Measurements from ENCODE around the gene VPS13D.

VPS13D gene

DNA sequence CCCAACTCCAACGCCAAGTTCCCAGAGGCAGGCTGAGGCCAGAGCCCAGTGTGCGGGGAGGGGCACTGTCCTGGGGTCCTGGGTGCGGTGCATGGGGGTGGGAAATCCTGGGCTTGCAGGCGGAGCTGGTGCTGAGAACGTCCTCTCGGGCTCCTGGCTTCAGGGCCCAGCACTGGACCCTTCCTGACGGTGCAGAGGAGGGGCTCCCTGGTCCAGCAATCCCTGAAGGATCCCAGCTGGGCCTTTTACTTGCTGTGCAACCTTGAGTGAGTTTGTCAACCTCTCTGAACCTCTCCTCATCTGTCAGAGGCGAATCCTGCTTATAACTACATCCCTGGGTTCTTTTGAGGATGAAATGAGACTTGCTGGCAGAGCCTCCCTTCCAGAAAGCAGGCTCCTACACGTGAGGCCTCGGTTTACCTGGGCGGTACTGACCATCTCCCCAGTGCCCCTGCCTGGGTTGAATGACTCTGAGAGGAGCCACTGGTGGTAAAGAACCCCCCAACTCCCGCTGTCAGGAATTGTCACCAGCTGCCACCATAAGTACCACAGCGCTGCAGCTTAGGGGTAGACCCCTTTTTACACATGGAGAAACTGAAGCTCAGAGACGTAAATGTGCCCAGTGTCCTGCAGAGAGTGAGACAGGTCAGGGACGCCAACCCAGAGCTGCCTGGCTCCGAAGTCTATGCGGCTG is 310.9 kb downstream of the VPS13D start:
- ATAC-seq = no peak
- no peak for DNase-seq

DNA sequence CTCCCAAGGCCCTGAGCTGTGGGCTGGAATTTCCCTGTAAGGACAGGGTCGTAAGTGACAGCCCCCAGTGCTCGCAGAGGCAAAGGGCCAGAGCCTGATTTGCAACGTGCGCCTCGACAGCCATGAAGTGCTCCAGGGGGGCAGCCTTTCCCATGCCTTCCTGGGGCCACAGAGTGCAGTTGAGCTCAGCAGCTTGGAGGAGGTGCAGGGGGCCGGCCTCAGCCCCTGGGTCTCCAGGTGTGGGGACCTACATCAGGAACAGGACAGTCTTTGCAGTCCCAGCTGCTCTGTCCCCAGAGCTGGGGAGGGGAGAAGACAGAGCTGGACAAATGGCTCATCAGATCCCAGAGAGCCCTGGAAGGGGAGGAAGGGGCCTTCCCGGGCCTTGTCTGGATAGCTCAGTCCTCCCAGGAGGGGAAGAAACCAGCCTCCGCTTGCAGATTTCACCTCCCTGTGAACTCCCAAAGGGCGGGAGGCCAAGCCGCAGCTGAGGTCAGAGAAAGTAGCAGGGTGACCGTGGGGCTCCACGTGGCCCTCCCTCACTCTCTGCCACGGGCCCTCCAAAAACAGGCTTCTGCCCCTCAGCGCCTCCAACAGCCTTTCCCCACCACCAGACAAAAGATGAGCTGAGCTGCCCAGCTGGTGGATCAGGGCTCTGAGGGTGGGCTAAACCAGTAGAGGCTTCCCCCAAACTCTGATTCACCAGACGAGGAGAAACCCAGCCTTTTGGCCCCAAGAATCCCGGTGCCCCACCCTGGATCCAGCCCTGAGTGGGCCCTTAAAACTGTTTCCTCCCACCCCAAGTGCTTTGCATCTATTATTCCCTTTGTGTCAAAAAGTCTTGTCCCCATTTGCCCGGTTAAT is 311.7 kb downstream of the VPS13D start:
- ATAC-seq (no peak), DNase-seq (no peak)

DNA sequence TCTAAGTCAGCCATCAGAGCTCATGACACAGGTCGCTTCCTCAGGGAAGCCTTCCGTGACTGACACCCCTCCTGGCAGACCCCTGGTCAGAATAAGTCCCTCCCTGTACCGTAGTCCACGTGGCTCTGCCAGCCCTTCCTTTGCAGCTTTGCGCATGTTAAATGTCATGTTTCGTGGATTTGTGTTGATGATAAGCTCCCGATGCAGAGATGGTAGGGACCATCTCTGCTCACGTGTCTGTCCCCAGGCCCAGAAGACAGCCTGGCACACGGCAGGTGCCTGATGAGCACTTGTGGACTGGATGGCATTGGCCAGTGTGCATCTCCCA is 312.3 kb downstream of the VPS13D start:
- ATAC-seq (no peak), DNase-seq (no peak)

DNA sequence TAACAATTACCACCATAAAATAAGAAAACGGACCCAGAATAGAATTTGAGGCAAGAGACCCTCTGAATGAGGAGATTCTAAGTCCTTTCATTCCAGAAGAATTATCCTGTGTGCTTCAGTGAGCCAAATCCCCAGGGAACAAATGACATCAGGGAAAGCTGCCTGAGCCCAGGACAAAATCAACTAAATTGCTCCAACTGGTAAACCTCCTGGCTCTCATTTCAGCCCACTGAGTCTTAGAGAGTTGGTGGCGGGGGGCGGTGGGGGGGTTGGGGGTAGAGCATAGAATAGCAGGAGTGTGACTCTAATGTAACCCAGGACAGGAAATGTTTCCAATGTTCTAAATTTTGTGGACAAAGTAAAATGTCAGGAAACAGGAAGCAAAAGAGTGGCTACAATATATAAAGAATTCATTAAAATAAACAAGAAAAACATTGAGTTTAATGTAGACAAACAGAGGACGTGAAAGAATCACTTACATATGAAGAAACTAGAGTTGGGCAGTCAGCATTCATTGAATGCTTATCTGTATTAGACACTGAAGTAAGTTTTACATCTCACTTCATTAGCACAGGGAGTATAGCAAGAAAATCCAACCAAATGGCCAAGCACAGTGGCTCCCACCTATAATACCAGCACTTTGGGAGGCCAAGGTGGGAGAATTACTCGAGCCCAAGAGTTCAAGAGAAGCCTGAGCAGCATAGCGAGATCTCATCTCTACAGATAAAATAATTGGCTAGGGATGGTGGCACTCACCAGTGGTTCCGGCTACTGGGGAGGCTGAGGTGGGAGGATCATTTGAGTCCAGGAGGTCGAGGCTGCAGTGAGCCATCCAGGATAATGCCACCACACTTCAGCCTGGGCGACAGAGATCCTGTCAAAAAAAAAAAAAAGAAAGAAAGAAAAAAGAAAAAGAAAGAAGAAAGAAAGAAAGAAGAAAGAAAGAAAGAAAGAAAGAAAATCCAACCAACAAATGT is 313.1 kb downstream of the VPS13D start:
- DNase-seq = no peak

DNA sequence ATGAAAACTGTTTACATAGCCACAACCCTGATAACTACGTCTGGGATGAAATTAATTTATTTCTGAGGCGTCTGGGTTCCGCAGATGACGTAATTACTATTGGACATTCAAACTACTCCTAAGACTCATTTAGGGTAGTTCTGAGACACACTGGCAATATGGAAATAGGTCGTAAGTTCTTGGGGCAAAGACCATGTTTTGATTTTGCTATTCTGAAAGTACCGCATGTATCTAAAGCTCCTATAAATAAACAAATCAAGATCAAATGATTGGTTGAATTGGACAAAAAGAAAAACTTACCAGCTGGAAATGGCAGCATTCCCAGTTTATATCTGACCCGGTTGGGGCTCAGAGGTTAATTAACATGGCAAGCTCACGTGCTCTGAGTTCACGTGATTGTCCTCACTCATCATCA is 313.9 kb downstream of the VPS13D start:
- ATAC-seq (no peak), DNase-seq (no peak)

More for the DNA sequence above, 313.1 kb downstream of the VPS13D start:
- no peak for ATAC-seq

DNA sequence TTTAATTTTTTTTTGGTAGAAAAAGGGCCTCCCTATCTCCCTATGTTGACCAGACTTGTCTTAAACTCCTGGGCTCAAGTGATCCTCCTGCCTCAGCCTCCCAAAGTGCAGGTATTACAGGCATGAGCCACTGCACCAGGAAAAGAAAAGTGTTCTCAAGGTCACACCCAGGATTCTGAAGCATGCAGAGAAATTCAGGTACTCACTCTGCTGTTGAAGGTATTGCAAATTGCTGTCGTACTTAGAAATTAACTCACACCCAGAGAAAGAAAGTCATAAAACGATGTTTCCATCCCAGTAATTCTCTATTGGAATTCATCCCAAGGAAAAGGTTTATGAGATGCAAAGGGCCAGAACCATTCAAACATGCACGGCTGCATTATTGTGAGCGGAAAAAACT is 314.5 kb downstream of the VPS13D start:
- ATAC-seq = no peak
- no peak for DNase-seq

DNA sequence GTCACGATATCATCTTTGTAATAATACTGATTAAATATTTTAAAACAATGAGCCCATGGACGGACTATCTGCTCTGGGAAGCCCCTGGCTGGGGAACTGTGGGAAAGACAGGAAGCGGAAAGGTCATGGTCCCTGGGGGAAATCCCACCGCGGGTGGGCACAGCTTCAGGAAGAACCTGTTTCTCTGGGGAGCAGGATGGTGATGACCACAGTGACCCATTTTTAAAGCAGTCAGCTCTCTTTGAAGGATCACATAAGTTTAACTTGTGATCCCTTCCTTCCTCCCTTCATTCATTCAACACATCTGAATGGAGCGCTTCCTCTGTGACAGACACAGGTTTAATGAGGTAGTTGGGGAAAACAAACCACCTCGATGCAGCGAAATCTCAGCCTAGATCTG is 315.2 kb downstream of the VPS13D start:
- no peak for ATAC-seq
- DNase-seq = peak; percentile 38

DNA sequence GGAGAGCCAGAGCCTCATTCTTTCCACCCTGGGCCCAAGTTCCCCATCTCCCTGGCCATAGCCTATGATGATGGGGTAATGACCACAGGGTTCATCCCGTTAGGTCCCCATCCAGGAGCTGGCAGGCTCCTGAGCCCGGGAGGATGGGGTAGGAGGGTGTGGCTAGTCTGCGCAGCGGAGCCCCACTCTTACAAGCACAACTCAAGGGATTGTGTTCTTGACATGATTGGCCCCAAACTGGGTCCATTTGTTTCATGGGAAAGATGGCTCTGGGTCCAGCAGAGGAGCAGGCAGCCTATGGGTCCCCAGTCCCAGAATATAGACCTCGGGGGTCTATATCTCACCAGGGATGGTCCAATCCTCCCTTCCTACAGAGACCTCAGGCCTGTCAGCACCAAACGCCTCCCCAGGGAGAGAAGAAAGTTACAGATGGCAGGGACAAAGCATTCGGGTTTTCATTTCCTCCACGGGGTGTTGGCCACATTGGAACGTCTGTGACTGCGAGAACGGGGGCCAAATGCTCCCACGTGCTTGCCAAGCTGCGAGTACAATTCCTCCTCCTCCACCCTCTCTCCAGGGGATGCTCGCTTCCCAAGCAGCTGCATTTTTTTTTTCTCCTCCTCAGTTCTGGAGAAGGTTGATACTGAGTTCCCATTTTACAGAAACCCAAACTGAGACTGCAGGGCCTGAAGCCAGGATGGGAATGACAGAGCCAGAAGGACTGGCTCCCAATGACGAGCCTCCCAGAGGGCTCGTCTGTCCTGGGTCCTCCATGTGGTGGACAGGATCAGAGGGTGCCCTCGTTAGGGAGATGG is 317.1 kb downstream of the VPS13D start:
- no peak for ATAC-seq
- no peak for DNase-seq

DNA sequence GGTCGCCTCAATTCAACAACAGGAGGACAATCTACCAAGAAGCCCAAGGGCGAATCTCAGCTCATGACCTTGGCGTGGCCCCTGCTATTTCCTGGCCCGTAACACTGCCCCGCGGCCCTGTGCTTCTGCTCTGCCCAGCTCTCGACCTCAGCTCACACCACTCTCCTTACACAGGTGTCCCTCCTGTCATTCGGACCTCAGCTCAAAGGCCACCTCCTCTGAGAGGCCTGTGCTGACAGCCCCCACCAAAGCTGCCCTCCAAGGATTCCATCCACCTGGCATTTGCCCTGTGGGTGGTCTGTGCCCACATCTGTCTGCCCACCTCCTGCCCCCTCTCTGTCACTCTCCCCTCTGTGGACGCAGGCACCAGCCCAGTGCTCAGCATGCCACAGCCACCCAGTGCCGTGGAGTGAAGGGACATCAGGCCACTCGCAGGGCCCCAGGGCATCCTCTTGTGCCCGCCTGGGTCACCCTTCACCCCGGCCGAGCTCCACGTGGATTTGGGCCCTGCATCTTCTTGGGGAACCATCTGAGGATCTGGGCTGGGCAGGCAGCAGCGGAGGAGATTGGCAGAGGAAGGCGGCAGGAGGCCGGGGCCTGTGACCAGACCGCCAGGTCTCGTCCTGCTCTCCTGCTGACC is 317.9 kb downstream of the VPS13D start:
- ATAC-seq (no peak), DNase-seq (no peak)

DNA sequence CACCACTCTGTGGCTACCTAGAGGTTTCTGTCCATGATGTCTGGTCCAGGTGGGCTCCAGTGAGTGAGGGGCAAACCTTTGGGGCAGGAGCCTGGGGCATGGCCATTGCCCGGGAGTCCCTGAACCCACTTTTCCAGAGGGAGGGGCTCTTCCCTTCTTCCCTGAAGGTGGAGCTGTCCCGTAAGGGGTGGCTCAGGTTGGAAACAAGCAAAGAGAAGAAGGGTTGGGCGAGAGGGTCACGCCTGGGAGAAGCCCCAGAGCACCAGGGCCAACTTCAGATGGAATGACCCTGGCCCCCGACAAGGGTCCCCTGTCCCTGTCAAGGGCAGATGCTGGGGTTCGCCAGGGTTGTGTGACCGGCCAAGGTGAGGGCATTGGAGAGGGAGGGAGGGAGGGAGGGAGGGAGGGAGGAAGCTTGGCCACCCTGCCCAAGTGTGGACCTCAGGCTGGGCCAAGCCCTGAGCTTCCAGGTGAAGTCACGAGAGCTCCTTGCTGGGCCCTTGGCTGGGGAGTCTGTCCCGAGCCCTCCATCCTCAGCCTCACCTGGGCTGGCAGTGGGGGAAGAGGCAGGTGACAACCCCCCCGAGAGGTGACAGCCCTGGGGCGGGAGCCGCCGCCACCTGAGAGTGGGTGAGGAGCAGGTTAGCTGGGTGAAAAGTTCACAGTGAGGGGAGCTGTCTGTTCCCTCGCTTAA is 318.6 kb downstream of the VPS13D start:
- no peak for ATAC-seq
- DNase-seq = no peak

DNA sequence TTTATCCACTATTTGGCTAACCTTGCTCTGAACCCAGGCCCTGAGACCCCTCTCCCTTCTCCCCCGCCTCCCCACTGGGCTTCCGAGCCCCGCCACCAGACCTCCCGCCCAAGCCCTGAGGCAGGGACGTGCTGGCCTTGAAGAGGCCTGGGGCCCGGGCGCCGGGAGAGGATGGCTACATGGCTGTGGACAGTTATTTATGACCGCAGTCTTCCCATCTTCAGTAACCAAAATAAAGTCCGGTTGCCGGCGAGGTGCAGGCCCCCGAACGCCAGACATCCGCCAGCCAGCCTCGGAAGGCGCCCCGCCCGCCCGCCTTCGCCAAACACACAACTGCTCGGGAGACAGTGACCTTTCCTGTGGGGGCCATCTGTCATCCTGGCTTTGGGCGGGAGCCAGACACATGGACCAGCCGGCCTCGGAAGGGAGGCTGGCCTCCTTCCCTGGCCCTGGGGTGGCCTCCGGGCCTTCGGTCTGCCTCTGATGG is 319.2 kb downstream of the VPS13D start:
- ATAC-seq = no peak
- DNase-seq = no peak

DNA sequence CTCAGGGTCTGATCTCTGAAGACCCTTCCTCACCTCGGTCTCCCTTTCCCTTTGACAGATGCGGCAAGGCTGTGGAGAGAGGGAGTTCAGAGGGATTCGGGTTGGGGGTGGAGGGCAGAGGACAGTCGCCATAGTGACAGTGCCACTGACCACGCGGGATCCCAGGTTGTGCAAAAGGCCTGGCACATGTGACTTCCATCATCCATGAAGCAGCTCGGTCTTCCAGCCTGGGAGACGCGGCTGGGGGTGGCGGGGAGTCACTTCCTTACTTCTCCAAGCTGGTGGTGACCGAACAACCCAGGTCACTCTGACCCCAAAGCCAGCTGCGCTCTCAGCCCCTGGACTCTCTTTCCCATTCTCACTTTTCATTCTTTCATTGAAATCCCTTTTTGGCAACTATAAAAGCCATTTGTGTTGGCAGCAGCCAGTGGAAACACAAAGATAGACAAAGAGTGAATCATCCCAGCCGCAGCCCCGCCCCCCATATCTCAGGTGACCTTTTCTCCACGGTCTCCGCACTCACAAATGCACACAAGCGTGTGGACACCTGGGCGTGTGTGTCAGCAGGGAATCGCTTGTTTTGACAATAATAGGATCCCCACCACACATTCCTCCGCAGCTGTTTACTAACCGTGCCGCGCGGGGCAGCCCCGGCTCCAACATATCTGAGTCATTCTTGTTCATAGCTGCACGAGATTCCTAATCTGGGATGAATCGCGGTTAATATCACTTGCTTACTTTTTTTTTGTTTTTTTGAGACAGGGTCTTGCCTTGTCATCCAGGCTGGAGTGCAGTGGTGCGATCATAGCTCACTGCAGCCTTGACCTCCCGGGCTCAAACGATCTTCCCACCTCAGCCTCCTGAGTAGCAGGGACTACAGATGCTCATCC is 319.9 kb downstream of the VPS13D start:
- DNase-seq (peak; percentile 44), ATAC-seq (no peak)

DNA sequence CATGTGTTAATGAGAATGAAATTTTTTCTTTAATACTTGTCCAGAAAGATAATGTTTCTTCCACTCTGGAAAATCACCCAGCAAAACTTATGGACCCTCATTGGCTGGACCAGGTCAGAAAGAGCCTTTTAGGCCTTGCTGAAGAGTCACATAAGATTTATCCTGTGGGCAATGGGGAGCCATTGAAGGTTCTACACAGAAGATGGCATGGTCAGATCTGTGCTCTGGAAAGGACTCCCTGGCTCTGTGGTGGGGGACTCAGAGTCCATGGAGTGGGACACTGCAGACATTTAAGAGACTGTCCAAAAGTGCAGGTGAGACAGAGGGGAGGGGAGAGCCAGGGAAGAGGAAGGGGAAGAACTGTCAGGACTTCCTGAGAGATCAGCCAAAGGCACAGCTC is 321.8 kb downstream of the VPS13D start:
- ATAC-seq (no peak), DNase-seq (no peak)

DNA sequence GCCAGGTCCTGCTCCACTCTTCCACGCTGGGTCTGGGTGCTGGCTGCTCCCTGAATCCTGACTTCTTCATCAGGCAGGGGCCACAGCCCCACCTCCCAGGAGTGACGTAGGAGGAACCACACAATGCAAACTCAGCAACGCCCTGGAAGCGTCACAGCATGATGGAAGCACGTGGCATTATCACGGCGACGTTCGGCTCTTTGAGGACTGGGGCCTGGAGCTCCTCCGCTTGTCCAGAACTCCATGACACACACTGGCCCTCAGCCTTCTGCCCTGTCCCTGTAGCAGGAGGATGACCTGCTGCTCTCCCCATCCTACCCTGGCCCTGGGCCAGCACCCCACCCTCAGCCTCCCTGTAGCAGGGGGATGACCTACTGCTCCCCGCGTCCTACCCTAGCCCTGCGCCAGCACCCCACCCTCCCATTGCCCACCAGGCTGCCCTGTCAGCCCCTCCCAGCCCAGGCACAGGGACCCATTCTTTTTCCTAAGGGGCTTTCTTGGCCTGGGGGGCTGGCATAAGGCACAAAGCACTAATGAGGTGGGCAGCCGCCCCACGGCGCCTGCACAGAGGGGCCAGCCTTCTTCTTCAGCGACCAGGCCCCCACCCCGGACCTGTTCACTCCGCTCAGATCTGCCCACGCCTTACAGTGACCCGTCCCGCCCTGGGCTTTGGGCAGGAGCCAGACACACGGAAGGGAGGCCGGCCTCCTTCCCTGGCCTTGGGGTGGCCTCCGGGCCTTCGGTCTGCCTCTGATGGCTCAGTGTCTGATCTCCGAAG is 322.5 kb downstream of the VPS13D start:
- no peak for ATAC-seq
- no peak for DNase-seq

DNA sequence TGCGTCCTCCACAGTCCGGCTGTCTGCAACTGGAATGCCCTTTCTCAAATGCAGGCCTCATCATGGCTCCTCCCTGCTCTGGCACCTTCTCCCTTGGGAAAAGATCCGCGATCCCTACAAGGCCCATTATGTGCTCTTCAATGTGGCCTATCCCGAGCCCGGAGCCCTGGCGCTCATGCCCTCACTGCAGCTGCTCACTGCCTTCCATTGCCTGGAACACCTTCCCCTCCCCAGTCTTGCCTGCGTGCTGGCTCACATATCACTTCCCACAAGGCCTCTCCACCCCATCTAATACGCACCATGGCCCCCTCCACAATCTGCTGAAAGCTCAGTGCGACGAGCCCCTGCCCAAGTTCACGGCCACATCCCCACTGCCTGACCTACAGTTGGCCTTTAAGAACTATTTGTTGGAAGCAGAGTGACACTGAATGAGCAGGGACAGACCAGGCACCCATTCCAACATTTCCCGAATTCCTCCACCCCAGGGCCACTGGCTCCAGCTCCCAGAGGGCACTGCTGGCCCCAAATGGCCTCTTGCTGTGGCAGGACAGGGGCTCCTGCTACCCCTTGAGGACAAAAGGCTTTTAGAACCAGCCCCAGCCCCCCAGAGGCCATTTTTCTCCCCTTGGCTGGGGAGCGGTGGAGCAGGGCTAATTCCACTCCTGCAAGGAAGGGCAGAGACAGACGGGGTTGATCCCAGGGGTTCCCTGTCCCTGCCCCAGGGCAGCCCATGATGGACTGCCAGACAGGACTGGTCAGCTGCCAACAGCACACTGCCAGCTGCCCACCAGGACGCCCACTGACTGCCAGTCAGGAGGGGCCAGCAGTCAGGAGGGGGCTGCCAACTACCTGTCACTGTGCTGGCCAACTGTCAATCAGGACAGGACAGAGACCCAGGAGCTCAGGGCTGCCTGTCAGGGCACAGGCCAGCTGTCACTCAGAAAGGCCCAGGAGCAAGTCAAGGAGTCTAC is 323.4 kb downstream of the VPS13D start:
- DNase-seq = no peak
- ATAC-seq = no peak

DNA sequence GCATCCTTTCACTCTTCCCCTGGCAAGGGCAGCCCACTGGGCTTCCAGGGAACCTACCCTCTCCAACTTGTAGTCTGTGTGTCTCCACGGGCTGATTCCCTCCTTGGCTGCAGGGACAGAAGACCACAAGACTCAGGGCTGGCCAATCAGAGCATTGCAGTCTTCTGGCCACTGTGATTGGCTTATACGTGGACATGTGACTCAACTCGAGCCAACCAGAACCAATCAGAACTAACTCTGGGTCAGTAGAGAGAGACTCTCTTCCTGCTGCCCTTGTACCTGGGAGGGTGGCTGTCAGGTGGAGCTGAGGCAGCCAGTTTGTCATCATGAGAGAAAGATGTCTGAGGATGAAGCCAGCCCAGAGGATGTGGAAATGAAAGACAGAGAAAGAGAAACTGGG is 324.1 kb downstream of the VPS13D start:
- no peak for DNase-seq
- ATAC-seq = no peak
